H7 (cell line): ENCODE results near the gene ARID5B. TPM values are rescaled to one million over a fixed set of nuclear protein-coding genes. Genes with fewer than 3 reads are reported as not detected.

Source experiments
- DNase-seq: peaks from one replicate; pipeline ENCODE4 v3.0.0; 2012
- H3K27me3 ChIP-seq: 2 replicates; pipeline ENCODE4 v1.6.0; 2011; ENCODE audit warnings: mild to moderate bottlenecking, low read length; ENCODE audit not compliant: control insufficient read depth, insufficient read depth
- H3K36me3 ChIP-seq: replicated peaks from 2 replicates; pipeline ENCODE4 v1.5.1; 2011; ENCODE audit warnings: low read length; ENCODE audit not compliant: control insufficient read depth, insufficient read depth
- H3K4me3 ChIP-seq: 2 replicates; pipeline ENCODE4 v1.5.1; 2011; ENCODE audit warnings: low read depth, mild to moderate bottlenecking, control low read depth, low read length, moderate library complexity; ENCODE audit not compliant: insufficient read depth
- total RNA-seq: library from RNA; depleted of rRNA; stranded (reverse); fragments of >200 nt; shearing (Covaris generic); gene quantifications from 2 replicates; pipeline ENCODE4 v1.2.3, GENCODE V29; 2014

The ARID5B gene
- total RNA-seq, 1 experiment from 2014 or later: 1.4 TPM

- Histone ChIP-seq H3K36me3 (no peaks in the 10 kb centered on the region), H3K27me3 (no peaks in the 10 kb centered on the region), H3K4me3 (no peak overlapping the region)
- no peak for DNase-seq
Measured at GRCh38 chr10:62092301-62093030, 191.0 kb downstream of the ARID5B start.

GRCh38 chr10:62093863-62094291 is 192.4 kb downstream of the ARID5B start:
- Histone ChIP-seq H3K27me3 (no peaks in the 10 kb centered on the region), H3K4me3 (no peak overlapping the region), H3K36me3 (no peaks in the 10 kb centered on the region)
- DNase-seq: no peak

GRCh38 chr10:62095181-62096122 is 194.0 kb downstream of the ARID5B start:
- DNase-seq: no peak
- H3K4me3 ChIP-seq: no peak overlapping the region
- H3K36me3 ChIP-seq: no peaks in the 10 kb centered on the region
- H3K27me3 ChIP-seq: no peaks in the 10 kb centered on the region

- no peak for DNase-seq
- H3K27me3 ChIP-seq: no peaks in the 10 kb centered on the region
- H3K4me3 ChIP-seq: no peak overlapping the region
- H3K36me3 ChIP-seq: no peaks in the 10 kb centered on the region
Measured at GRCh38 chr10:62096256-62096933, 194.9 kb downstream of the ARID5B start.

- no peaks in the 10 kb centered on the region for H3K27me3 ChIP-seq
- no peak overlapping the region for H3K4me3 ChIP-seq
- H3K36me3 ChIP-seq: no peaks in the 10 kb centered on the region
- DNase-seq: no peak
Measured at GRCh38 chr10:62098278-62099121, 197.0 kb downstream of the ARID5B start.

- H3K27me3 ChIP-seq: no peaks in the 10 kb centered on the region
- H3K4me3 ChIP-seq: no peak overlapping the region
Measured at GRCh38 chr10:62099299-62099698, 197.8 kb downstream of the ARID5B start.

GRCh38 chr10:62103857-62104256 is 202.4 kb downstream of the ARID5B start:
- DNase-seq: no peak
- no peaks in the 10 kb centered on the region for H3K36me3 ChIP-seq
- H3K27me3 ChIP-seq: no peaks in the 10 kb centered on the region
- H3K4me3 ChIP-seq: no peak overlapping the region

More at GRCh38 chr10:62099299-62099698, 197.8 kb downstream of the ARID5B start:
- no peak for DNase-seq
- H3K36me3 ChIP-seq: no peaks in the 10 kb centered on the region

GRCh38 chr10:62106929-62107519 is 205.5 kb downstream of the ARID5B start:
- Histone ChIP-seq H3K36me3 (no peaks in the 10 kb centered on the region), H3K4me3 (no peak overlapping the region), H3K27me3 (no peaks in the 10 kb centered on the region)
- no peak for DNase-seq

GRCh38 chr10:62108759-62109586 is 207.5 kb downstream of the ARID5B start:
- H3K36me3 ChIP-seq: no peaks in the 10 kb centered on the region
- no peak for DNase-seq
- H3K4me3 ChIP-seq: no peak overlapping the region
- no peaks in the 10 kb centered on the region for H3K27me3 ChIP-seq

GRCh38 chr10:62109587-62110293 is 208.2 kb downstream of the ARID5B start:
- Histone ChIP-seq H3K4me3 (no peak overlapping the region), H3K36me3 (no peaks in the 10 kb centered on the region), H3K27me3 (no peaks in the 10 kb centered on the region)
- DNase-seq: no peak

- no peaks in the 10 kb centered on the region for H3K36me3 ChIP-seq
- no peak overlapping the region for H3K4me3 ChIP-seq
- DNase-seq: no peak
- H3K27me3 ChIP-seq: no peaks in the 10 kb centered on the region
Measured at GRCh38 chr10:62112300-62112699, 210.8 kb downstream of the ARID5B start.

- H3K27me3 ChIP-seq: no peaks in the 10 kb centered on the region
- H3K36me3 ChIP-seq: no peaks in the 10 kb centered on the region
- DNase-seq: no peak
- no peak overlapping the region for H3K4me3 ChIP-seq
Measured at GRCh38 chr10:62112963-62113362, 211.5 kb downstream of the ARID5B start.
